GM18909 (cell line): Measurements from ENCODE around the gene METTL2B.
A peak's percentile ranks its signal among the peaks of the same experiment; 100 is the strongest.

ENCODE experiments used
- ATAC-seq: cut with Tn5 transposase; IDR thresholded peaks from one replicate; pipeline ENCODE4 v1.9.1; 2021; ENCODE audit warnings: mild to moderate bottlenecking; ENCODE audit not compliant: unreplicated experiment, poor library complexity

Gene METTL2B

GRCh38 chr7:128476402-128477335, at the start of gene METTL2B:
Gene METTL2B, plus strand, starts transcription at chr7:128476748. Its CDS starts 18 bp downstream, at chr7:128476766.
- peak; percentile 93 for ATAC-seq

GRCh38 chr7:128427289-128427891, 49.2 kb upstream of the METTL2B start:
- ATAC-seq = no peak

GRCh38 chr7:128430207-128430606, 46.3 kb upstream of the METTL2B start:
- no peak for ATAC-seq

- no peak for ATAC-seq
Observed at GRCh38 chr7:128431221-128431620, 45.3 kb upstream of the METTL2B start.

- ATAC-seq = no peak
Observed at GRCh38 chr7:128431754-128432153, 44.8 kb upstream of the METTL2B start.

GRCh38 chr7:128434413-128435326, 41.9 kb upstream of the METTL2B start:
- ATAC-seq = no peak

GRCh38 chr7:128435327-128435686, 41.2 kb upstream of the METTL2B start:
- no peak for ATAC-seq

- ATAC-seq = peak; percentile 62
Observed at GRCh38 chr7:128437426-128438332, 38.9 kb upstream of the METTL2B start.

GRCh38 chr7:128442356-128442755, 34.2 kb upstream of the METTL2B start:
- no peak for ATAC-seq

- no peak for ATAC-seq
Observed at GRCh38 chr7:128443831-128444600, 32.5 kb upstream of the METTL2B start.

GRCh38 chr7:128446306-128446705, 30.2 kb upstream of the METTL2B start:
- no peak for ATAC-seq

- no peak for ATAC-seq
Observed at GRCh38 chr7:128447941-128448564, 28.5 kb upstream of the METTL2B start.

GRCh38 chr7:128448751-128449302, 27.7 kb upstream of the METTL2B start:
- no peak for ATAC-seq

GRCh38 chr7:128450409-128450808, 26.1 kb upstream of the METTL2B start:
- ATAC-seq = no peak

GRCh38 chr7:128450913-128451312, 25.6 kb upstream of the METTL2B start:
- no peak for ATAC-seq

GRCh38 chr7:128452552-128452951, 24.0 kb upstream of the METTL2B start:
- ATAC-seq = no peak

GRCh38 chr7:128453836-128454804, 22.4 kb upstream of the METTL2B start:
- no peak for ATAC-seq
